ENCODE results near the gene NHSL2.

The NHSL2 gene

DNA sequence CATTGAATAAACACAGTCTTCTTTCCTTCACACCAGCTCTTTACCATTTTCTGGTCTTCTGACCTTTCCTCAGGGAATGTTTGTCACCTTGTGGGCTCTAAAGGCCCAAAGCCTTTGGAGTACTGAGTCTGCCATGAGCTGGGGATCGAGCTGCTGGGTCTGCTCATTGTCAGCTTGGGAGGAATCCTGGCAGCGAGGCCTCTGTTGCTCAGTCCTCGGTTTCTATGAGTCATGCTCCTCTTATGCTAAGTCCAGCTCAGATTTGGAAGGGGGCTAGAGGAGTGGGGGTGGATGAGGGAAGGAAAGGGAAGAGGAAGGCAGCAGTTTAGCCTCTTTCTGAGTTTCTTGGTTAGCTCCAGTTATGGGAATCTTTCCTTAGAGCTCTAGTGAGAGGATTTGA lies 31.1 kb downstream of the NHSL2 start:
- TF ChIP-seq, protein P1, sequence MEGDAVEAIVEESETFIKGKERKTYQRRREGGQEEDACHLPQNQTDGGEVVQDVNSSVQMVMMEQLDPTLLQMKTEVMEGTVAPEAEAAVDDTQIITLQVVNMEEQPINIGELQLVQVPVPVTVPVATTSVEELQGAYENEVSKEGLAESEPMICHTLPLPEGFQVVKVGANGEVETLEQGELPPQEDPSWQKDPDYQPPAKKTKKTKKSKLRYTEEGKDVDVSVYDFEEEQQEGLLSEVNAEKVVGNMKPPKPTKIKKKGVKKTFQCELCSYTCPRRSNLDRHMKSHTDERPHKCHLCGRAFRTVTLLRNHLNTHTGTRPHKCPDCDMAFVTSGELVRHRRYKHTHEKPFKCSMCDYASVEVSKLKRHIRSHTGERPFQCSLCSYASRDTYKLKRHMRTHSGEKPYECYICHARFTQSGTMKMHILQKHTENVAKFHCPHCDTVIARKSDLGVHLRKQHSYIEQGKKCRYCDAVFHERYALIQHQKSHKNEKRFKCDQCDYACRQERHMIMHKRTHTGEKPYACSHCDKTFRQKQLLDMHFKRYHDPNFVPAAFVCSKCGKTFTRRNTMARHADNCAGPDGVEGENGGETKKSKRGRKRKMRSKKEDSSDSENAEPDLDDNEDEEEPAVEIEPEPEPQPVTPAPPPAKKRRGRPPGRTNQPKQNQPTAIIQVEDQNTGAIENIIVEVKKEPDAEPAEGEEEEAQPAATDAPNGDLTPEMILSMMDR (IDR thresholded peaks at IDR 0.05), result no peak
- H3K4me1 Mint-ChIP-seq, result no peaks in the 10 kb centered on the region
- no peak for DNase-seq
- no peak overlapping the region for H3K4me3 Mint-ChIP-seq
- H3K36me3 Mint-ChIP-seq (ENCODE audit: low read depth), result no peaks in the 10 kb centered on the region
- no peak overlapping the region for H3K27ac Mint-ChIP-seq
- peaks cover 22% of the 10 kb centered on the region for H3K9me3 Mint-ChIP-seq
- peaks cover 2% of the 10 kb centered on the region for H3K27me3 Mint-ChIP-seq (ENCODE audit: low read depth, poor library complexity)

DNA sequence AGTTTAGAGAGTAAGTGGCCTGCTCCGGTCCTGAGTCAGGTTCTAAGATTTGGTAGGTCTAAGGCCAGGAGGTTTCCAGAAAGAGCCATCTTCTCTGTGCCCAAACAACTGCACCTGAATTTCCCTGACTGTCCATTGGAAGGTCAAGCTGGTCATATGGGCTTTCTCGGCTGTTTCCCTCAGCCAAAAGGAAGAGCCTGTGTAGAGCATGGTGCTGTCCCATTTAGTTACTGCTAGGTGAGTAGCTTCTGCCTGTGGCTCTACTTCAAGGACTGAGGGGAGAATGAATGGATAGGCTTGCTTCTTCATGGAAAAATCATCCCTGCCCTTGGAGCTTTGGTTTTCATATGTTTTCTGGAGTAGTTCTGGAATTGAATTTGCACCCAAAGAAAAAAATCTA lies 33.7 kb downstream of the NHSL2 start:
- Mint-ChIP-seq H3K9me3 (peaks cover 30% of the 10 kb centered on the region), H3K4me1 (peaks cover 4% of the 10 kb centered on the region), H3K27me3 (ENCODE audit: low read depth, poor library complexity) (peaks cover 10% of the 10 kb centered on the region), H3K36me3 (ENCODE audit: low read depth) (no peaks in the 10 kb centered on the region), H3K4me3 (no peak overlapping the region), H3K27ac (no peak overlapping the region)
- TF ChIP-seq, protein P1 (IDR thresholded peaks at IDR 0.05), result no peak
- DNase-seq, result no peak

DNA sequence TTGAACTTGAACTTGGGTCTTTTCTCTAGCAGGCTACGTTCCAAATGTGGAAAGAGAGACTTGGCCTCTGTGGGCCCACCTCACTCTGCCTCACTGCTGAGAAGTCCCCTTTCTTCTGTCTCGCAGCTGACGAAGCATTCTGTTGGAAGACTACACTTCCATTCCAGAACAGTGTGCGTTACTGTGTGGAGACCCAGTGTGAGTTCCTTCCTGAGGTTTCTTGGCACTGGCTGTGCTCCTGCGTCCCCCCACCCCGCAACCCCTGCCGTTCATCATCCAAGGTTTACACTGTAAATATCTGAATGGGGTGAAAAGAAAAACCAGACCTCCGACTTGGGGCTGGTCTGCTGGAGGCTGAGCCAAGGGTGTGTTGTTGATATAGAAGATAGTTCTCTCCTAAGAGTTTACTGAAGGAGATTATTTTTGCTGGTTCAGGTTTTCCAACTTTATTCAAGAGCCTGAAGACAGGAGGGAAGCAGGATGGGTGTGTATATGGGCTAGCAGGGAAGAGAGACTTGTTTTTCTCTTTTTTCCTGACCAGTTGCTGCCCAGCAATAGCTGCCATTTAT lies 34.7 kb downstream of the NHSL2 start:
- H3K4me3 Mint-ChIP-seq, result no peak overlapping the region
- peaks cover 38% of the 10 kb centered on the region for H3K9me3 Mint-ChIP-seq
- peaks cover 10% of the 10 kb centered on the region for H3K27me3 Mint-ChIP-seq (ENCODE audit: low read depth, poor library complexity)
- H3K36me3 Mint-ChIP-seq (ENCODE audit: low read depth), result no peaks in the 10 kb centered on the region
- no peak for DNase-seq
- TF ChIP-seq, protein P1 (IDR thresholded peaks at IDR 0.05), result no peak
- peaks cover 14% of the 10 kb centered on the region for H3K4me1 Mint-ChIP-seq
- H3K27ac Mint-ChIP-seq, result no peak overlapping the region

- TF ChIP-seq, protein P1 (IDR thresholded peaks at IDR 0.05), result no peak
- H3K36me3 Mint-ChIP-seq (ENCODE audit: low read depth), result no peaks in the 10 kb centered on the region
- peak overlapping the region; percentile 37 for H3K27ac Mint-ChIP-seq
- DNase-seq, result no peak
- H3K9me3 Mint-ChIP-seq, result peaks cover 49% of the 10 kb centered on the region
- peaks cover 10% of the 10 kb centered on the region for H3K27me3 Mint-ChIP-seq (ENCODE audit: low read depth, poor library complexity)
- H3K4me3 Mint-ChIP-seq, result no peak overlapping the region
- H3K4me1 Mint-ChIP-seq, result peaks cover 35% of the 10 kb centered on the region
Observed at GRCh38 chrX:71949363-71949762, 38.7 kb downstream of the NHSL2 start.

DNA sequence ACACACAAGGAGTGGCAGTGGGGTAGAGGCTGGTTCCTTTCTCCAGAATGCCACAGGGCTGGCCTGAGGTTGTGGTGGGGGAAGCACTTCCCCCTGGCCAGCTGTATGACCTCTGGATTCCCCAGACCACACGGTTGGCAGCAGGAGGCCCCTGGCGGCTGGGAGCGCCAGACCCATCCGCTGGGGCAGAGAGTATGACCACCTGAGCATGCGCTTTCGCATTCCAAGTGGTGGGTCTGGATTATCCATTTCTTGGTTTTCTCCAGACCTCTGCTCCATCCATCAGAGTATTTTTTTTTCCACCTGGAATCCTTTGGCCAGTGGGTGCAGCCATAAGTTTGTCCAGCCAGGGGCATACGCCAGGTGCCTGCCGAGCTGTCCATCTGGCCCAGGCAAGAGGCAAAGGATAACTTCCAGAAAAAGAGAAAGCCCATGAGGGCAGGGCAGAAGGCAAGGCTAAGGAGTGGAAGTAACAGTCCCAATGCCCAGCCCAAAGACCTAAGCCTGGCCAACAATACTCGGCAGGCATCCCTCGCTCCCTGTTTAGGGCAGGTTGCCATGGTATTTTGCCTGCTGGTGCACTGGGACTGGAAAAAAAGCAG lies 39.3 kb downstream of the NHSL2 start:
- no peak for DNase-seq
- Mint-ChIP-seq H3K4me3 (no peak overlapping the region), H3K4me1 (peaks cover 41% of the 10 kb centered on the region), H3K27ac (no peak overlapping the region), H3K9me3 (peaks cover 52% of the 10 kb centered on the region), H3K27me3 (ENCODE audit: low read depth, poor library complexity) (peaks cover 10% of the 10 kb centered on the region), H3K36me3 (ENCODE audit: low read depth) (no peaks in the 10 kb centered on the region)
- TF ChIP-seq, protein P1 (IDR thresholded peaks at IDR 0.05), result no peak

- Mint-ChIP-seq H3K36me3 (ENCODE audit: low read depth) (no peaks in the 10 kb centered on the region), H3K4me1 (peaks cover 65% of the 10 kb centered on the region), H3K4me3 (no peak overlapping the region), H3K9me3 (peaks cover 55% of the 10 kb centered on the region), H3K27ac (no peak overlapping the region), H3K27me3 (ENCODE audit: low read depth, poor library complexity) (peaks cover 4% of the 10 kb centered on the region)
- TF ChIP-seq, protein P1 (IDR thresholded peaks at IDR 0.05), result no peak
- DNase-seq, result no peak
Observed at GRCh38 chrX:71953391-71953790, 42.7 kb downstream of the NHSL2 start.
